Measurements from ENCODE around the gene ASCC1.

Gene ASCC1

GRCh38 chr10:72065439-72066025 lies 150.5 kb downstream of the ASCC1 start:
- DNase-seq (ENCODE audit: low spot score), result no peak

GRCh38 chr10:72063703-72064391 lies 152.2 kb downstream of the ASCC1 start:
- DNase-seq (ENCODE audit: low spot score), result no peak

DNA sequence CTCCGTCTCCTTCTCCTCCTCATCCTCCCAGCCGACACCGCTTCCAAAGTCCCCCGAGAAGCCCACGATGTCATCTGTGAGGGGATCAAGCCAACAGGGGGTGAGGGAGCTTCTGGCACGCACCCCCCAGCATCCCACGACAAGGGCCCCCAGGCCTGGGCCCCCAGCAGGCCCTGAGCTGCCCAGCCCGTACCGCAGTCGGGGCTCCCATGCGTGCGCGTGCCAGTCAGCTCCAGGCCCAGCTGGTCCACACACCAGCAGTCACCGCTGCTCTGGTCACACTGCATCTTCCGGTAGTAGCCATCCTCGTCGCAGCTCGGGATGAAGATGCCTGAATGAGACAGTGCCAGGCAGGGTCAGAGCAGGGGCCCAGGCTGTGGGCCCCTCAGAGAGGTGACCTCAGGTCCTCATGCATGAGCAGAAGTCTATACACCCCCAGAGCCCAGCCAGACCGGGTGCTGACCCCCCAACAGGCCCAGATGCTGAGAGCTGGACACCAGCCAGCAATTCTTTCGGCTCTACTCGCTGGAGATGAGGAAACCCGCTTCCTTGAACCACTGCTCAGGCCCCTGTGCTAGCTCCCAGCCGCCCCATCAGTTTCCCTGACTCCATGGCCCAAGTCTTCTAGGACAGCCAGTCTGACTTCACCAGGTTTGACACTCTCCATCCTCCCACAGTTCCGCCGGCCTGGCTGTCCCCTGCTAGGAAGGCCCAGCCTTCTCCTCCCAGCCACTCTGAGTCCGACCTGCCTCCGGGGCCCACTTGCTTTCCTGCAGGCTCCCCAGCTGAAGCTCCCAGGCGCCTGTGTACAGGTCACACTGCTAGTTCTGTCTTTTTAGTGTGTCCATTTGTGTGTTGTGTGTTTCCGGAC lies 153.0 kb downstream of the ASCC1 start:
- DNase-seq (ENCODE audit: low spot score), result no peak

DNA sequence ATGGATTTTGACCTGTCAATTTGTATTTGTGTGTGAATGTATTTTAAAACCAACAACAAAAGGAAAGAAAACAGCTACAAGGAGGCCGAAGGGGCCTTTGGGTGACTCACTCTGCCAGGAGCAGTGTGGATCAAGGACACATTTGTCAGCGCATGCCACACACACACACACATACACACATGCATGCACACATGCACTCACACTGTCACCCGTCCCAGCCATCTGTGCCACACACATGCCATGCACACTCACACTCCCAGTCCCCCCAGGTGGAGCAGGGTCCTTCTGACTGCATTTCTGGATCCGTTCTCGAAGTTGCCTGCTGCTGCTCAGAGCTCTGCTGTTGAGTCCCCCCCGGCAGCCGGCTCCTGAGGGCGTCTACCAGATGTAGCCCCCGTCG lies 153.7 kb downstream of the ASCC1 start:
- no peak for DNase-seq (ENCODE audit: low spot score)

DNA sequence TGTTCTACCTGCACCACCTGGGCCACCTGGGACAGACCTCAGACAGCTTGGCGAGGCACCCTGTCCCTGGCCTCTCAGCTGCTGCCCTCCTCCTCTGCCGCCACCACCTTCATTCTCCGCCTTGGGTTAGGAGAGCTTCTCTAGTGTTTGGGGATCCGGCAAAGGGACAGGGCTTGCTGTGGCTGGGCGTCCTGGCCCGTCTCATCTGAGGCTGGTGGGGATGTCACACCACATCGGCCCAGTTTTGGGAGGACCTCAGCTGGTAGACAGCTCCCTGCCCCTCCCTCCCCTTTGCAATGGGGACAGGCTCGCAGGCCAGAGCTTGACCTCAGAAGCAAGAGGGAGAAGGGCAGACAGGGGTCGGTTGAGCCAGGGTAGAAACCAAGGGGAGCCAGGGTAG lies 154.1 kb downstream of the ASCC1 start:
- no peak for DNase-seq (ENCODE audit: low spot score)

- DNase-seq (ENCODE audit: low spot score), result no peak
These were observed 154.6 kb downstream of the ASCC1 start for GRCh38 chr10:72061491-72061890.

GRCh38 chr10:72059843-72060822 lies 155.9 kb downstream of the ASCC1 start:
- no peak for DNase-seq (ENCODE audit: low spot score)

DNA sequence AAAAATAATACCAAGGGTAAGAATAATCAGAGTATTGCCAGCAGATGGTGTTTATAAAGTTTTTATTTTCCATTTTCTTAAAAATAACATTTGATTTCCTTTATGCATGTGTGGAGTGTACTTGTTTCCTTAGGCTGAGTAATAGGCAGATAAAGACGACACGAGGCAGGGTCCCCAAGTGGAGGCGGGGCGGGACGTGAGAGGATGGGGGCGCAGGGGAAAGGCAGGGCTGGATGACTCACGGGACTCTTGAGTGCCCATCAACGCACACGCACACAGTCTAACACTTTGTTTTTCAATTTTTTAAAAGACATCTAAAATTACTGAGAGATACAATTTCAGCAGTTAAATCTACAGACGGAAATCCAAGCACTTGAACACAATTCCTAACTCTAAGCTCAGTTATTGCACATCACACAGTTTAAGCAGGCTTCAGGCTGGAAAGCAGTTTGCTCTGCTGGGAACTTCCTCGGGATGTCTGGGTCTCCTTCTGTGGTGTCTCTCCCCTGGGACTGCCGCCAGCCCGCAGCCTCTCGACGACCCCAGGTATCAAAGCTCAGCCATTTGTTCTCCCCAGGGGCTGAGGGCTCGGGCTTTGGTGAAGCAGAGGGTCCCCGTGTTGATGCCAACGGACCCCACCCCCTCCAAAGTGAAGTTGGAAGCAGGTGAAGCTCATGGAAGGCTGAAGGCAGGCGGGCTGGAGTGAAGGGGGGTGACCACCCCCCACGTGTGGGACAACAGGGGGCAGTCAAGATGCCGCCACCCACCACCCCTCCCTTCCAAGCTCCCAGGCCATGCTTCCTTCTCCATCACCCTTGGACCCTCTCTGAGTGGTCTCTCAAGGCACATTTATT lies 156.9 kb downstream of the ASCC1 start:
- DNase-seq (ENCODE audit: low spot score), result no peak

DNA sequence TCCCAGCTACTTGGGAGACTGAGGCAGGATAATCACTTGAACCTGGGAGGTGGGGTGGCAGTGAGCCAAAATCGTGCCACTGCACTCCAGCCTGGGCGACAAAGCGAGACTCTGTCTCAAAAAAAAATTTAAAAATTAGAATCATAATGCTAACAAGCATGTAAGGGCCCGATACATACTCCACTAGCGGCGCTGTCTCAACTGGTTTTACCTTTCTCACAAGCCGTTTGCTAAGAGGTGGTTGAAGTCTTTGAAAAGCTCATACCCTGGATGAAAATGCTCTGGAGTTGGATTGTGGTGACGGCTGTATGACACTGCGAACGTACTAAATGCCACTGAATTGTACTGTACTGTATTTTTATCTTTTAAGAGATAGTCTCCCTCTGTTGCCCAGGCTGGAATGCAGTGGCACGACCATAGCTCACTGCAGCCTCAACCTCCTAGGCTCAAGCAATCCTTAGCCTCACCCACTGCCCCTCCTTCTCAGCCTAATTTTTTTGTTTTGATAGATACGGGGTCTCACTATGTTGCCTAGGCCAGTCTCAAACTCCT lies 157.7 kb downstream of the ASCC1 start:
- DNase-seq (ENCODE audit: low spot score), result no peak

DNA sequence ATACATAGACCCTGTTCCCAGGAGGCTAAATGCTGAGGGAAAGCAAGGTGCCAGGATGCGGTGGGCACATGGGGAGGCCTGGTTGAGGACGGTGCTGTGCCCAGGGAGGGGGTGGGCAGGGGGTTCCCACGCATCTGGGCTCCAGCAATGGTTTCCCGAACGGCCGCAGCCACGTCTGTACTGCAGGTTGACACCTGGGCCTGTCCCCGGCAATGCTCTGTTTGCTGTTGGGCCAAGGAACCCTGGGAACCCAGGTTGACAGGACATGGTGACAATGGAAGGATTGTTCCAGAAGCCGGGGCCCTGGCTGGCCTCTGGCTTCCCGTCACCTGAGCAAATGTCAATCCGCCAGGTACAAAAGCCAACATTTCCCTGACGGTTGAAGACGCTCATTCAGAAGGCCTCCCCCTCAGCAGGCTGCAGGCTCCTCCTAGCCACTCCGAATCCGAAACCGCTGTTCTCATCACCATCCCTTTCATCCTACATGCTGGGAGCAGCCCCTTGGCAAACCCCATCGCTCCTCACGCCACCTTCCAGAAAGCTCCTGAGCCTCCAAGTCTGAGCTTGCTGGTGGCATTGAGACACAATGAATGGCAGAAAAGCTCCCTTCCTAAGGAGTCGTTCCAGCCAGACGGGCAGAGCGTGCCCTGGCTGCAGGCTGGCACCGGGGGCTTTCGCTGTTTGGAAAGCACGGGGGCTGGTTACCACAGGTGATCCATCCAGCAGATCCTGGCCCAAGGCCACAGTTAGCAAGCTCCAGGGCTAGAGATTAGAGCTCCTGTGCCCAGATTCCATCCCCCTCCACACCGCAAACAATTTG lies 158.9 kb downstream of the ASCC1 start:
- DNase-seq (ENCODE audit: low spot score), result no peak

DNA sequence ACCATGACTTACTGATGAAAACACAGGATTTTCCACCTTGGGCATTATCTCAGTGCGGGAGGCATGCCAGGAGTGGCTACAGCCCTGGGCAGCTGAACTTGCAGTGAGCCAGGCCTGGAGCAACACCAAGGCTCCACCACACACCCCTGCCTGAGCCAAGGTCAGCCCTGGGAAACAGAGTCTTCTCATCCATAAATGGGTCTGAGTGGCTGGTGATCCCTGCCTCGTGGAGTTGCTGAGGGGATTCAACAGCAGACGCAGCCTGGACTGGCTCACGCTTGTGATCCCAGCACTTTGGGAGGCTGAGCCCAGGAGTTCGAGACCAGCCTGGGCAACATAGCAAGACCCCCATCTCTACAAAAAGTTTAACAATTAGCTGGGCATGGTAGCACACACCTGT lies 160.0 kb downstream of the ASCC1 start:
- no peak for DNase-seq (ENCODE audit: low spot score)

- DNase-seq (ENCODE audit: low spot score), result no peak
These were observed 162.4 kb downstream of the ASCC1 start for GRCh38 chr10:72053690-72054089.

GRCh38 chr10:72050873-72051272 lies 165.2 kb downstream of the ASCC1 start:
- no peak for DNase-seq (ENCODE audit: low spot score)

GRCh38 chr10:72049969-72050781 lies 165.9 kb downstream of the ASCC1 start:
- DNase-seq (ENCODE audit: low spot score), result no peak

DNA sequence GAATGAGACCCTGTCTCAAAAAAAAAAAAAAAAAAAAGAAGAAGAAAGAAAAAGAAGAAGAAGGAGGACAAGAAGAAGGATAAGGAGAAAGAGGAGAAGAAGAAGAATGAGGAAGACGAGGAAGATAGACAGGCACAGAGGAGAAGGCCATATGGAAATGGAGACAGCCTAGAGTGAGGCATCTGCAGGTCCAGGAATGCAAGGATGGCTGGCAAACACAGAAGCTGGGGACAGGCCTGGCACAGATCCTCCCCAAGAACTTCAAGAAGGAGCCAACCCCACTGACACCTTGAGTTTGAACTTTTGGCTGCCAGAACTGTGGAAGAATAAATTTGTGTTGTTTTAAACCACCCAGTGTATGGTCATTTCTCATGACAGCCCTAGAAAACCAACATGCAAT lies 166.6 kb downstream of the ASCC1 start:
- DNase-seq (ENCODE audit: low spot score), result no peak

DNA sequence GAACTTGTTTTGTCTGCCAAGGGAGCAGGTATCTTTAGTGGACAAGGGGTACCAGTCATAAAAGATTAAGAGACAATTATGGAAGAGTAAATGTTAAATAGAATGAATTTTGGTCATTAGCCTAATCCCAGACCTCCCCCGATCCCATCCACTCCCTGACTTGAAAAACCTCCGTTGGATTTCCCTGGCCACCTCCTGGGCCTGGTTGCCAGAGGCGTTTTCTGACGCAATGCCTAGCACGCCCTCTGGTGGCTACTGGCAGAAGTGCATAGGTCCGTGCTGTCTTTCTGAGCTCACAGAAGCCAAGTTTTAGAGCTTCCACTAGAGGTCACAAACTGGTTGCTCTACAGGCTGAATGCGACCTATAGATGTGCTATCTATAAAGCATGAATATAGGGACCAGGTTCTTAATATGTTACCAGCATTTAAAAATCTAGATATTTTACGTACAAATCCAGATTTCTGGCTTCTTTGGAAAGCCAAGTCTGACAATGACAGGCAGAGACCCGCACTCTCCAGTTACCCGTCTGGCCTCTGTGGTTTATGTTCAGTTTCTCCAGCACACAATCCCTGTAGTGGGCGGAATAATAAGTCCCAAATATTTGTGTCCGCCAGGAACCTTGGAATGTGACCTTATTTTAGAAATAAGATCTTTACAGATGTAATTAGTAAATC lies 167.5 kb downstream of the ASCC1 start:
- DNase-seq (ENCODE audit: low spot score), result peak; percentile 89
